Stimulated activated CD4-positive, alpha-beta T cell treated with anti-CD3 and anti-CD28 coated beads, TNF-alpha, amount 100 ng/mL, for 24 hours (primary cell): ENCODE data around the gene YWHAH.
A peak's percentile ranks its signal among the peaks of the same experiment; 100 is the strongest.

Experiments
- DNase-seq, 3 experiments: peaks; one replicate each; pipeline ENCODE4 v3.0.0-alpha.2; 2020; ENCODE audit warnings: low read depth in 3 of 3

YWHAH gene

DNA sequence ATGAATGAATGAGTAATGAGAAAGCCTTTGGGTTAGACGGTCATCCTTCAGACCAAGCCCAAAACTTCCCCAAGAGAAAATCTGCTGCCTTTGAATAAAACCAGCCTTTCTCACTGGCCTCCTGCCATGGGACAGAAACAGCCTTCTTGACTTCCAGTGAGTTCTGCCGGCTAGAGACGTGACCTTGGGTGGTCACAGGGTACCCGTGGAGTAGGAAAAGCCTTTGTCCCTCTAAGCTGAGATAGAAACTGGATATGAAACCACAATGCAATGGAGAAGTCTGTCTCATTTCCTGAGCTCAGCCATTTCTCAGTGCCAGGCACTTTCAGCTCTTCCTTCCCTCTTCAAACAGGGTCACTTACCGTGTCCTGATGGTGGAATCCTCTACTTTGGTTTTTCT is 21.2 kb upstream of the YWHAH start:
- no peak for DNase-seq

DNA sequence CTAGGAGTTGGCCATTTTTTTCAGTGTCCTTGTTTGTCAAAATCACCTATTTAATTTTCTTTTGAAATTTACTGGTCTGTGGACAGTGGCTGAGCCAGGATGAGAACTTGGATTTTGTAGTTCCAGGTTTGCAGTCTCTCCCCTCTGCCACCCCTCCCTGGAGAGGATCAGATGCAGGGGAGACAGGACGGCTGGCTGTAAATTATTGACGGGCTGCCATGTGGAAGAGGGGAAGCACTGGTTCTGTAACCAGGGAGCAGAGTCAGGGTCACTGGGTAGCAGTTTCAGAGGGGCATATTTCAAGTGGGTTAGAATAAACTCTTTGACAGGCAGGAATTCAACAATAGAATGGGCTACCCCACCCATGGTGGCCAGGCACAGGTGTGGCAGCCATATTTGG is 20.6 kb upstream of the YWHAH start:
- no peak for DNase-seq

DNA sequence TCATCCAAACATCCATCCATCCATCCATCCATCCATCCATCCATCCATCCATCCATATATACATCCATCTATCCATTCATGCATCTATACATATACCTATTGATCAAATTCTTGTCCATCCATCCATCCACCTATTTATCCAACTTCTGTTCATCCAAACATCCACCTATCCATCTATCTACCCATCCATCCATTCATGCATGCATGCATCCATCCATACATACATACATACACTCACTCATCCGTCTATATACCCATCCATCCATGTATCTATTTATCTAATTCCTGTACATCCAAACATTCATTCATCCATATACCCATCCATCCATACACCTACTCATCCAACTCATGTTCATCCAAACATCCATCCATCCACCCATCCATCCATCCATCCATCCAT is 19.3 kb upstream of the YWHAH start:
- no peak for DNase-seq

DNA sequence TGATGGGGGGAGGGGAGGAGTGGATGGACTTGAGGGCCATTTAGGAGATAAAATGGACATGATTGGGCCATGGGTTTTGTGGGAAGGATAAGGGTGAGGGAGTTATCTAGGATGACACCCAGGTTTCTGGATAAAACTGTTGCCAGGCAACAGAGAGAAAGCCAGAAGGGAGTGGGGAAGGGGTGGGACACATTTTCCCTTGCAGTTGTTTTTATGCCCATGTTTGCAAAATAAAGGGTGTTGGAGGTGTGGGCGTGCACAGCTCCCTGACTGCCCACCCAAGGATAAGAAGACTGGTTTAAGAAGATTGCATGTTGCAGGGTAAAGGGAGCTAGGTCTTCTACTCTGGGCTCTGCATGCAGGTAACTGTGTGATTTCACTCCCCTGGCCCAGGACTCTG is 18.3 kb upstream of the YWHAH start:
- no peak for DNase-seq

DNA sequence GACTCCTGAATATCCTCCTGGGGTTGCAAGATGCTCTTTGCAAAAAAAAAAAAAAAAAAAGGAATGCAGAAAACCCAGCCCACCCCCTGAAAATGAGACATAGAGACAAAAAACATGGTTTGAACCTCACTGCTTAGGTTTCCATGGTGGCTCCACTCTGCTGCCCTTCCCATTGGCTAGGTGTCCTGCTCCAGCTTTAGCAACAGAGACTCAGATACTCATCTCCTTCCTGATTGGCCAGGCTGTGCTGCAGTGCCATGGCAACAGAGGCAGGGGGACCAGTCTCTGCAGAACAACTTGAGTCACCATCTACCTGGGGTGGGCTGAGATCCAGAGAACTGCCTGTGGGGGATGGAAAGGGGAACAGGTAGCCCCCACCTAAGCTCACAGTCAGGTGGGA is 17.4 kb upstream of the YWHAH start:
- DNase-seq: no peak

DNA sequence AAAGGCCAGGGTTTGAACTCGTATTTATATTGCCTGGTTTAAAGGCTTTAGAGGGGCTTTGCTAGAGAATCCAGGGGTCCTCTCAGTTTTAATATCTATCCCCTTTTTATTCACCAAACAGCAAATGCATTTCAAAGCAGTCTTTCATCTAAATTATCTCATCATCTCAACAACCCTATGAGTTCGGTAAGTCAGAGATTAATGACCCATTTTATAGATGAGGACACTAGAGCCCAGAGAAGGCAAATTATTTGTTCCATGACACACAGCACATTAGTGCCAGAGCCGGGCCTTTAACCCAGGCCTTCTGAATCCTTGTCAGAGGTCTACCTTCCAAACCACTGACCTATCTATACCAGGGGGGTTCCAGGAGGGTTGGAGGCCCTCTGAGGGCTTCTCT is 16.8 kb upstream of the YWHAH start:
- DNase-seq: no peak

DNA sequence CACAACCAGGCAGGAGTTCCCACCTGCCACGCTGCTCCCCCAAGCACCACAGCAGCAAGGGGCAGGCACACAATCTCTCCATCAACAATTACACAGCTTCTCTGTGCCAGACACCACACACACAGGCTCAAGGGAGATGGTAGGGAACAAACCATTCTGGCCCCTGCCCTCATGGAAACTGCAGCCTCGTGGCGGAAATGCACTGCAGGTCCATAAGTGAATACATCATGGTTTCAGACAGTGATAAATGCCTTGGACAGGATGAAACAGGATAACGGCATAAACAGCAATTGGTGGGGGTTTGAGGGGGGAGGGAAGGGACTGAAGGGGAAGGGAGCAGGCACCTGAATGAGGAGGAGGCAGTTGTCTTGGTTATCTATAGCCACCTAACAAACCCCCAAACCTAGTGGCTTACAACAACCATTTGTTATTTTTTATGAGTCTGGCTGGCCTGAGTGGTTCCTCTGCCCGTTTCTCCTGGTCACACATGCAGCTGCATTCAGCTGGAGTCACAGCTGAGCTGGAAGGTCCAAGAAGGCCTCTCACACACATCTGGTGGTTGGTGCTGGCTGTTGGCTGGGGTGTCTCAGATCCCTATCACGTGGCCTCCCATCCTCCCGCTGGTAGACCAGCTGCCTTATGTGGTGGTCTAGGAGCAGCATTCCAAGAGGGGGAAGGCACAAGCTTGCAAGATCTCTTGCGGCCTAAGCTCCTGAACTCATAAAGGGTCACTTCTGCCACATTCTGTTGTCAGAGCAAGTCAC is 15.0 kb upstream of the YWHAH start:
- DNase-seq: no peak

DNA sequence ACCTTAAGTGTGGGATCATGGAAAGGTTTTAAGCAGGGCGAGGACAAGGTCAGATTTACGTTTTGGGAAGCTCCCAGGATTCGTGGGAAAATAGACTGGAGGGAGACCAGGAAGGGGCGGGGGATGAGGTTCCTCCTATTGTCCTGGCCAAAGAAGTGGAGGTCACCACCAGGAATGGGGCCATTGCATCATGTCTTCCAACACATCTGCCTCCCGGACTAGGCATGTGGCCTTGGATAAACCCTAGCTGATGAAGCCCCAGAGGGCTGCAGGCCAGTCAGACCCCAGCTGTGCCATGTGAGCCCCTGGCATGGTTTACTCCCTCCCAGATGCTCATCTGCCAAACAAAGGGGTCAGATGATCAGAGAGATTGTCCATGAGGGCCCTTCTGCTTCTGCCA is 11.5 kb upstream of the YWHAH start:
- DNase-seq: no peak

DNA sequence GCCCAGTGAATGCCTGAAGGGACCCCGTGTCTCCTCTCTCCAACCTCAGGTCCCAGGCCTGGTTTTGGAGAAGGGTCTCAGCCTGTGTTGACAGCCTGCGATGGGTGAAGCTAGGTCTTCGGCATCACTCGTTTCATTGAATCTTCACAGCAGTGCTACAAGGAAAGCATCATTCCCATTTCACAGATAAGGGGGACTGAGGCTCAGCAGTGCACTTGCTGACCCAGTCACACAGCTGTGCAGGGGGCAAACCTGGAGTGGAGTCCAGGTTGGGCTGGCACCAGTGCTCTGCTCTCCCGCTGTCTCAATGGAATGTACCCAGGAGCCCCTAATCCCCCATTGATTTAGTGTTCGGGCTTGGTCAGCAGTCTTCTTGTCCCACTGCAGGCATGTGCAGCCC is 10.9 kb upstream of the YWHAH start:
- no peak for DNase-seq

DNA sequence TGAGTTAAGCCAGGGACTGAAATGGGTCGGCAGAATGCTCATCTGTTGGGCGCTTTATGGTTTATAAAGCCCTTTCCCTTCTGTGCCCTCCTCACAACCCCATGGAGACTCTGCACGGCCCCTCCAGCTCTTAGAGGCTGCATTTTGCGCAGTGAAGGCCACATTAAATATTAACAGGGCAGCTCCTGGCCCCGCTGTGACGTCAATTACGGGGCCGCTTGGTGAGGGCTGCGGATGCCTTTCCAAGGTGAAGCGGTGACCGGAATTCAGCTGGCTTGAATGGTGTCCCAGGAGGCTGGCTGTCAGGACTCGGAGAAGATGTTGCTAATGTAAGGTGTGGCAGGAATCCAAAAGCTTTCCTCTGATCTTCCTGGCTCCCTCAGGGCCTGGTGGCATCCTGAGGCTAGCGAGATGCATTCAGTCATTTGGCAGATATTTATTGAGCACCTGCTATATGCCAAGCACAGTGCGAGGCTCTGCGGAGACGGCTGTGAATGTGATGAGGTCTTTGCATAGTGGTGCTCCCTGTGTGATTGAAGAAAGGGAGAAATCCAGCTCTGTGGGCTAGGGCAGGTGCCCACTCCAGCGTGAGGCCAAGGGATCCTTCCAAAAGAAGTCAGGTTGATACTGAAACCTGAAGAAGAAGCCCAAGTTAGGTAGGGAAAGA is 10.4 kb upstream of the YWHAH start:
- no peak for DNase-seq

DNA sequence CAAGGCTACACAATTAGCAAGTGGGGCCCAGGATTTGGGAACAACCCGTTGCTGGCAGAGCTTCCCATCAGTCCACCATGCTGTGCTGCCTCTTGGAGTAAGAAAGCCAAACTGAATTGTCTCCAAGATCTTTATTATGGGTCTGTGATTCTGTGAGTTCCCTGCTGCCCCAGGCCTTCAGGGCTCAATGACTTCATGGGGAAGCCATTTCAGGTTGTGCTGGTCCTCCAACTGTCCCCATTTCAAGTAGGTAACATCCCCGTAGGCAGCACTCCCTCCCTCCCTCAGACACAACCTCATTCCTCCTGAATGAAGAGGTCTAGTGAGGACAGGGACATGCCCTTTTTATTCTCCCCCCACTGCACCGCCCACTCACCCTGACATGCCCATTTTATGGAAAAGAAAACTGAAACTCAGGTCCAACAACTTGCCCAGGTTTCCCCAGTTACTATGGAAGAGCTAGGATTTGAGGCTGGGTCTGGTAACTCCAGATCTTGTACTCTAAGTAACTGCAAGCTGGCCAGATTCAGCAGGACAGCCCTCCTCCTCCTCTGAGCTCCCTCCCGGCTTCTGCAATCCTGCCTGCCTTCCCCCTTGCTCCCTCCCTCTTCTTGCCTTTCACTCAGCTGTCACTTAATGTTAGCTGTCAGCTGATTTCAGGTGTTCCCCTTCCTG is 8.2 kb upstream of the YWHAH start:
- no peak for DNase-seq

DNA sequence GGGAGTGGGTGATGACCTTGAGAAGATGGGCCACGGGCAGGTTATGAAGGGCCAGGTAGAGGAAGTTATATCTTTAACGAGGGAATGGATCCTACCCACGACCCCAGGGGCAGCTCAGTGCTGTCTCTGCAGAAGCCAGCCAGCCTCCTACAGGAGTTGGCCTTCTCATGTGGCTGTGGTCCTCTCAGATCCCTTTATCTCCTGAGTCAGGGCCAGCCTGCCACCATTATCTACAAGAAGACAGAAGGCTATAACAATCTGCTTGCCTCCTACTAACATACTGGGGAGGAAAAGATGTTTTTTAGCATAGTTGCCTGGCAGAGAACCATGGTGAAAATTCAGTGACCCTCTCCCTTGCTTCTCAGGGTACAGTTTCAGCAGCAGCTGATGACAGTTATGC is 7.0 kb upstream of the YWHAH start:
- DNase-seq: no peak

DNA sequence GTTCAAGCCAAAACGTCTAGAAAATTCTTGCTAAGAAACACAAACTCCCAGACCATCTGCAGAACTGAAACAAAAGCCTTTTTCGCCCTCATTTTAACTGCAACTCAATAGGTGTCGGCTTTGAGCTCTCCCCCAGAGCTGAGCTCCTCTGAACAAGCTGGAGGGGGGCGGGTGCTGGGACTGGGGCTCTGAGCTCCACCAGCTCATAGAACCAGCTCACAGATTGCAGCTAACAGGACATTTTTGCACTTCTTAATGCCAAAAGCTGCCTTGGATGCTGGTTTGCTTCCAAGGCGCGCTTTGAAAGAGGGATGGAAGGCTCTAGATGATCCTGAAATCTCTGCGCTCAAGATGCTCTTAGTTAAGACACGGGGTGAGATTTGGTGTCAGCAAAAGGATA is 6.0 kb upstream of the YWHAH start:
- no peak for DNase-seq

DNA sequence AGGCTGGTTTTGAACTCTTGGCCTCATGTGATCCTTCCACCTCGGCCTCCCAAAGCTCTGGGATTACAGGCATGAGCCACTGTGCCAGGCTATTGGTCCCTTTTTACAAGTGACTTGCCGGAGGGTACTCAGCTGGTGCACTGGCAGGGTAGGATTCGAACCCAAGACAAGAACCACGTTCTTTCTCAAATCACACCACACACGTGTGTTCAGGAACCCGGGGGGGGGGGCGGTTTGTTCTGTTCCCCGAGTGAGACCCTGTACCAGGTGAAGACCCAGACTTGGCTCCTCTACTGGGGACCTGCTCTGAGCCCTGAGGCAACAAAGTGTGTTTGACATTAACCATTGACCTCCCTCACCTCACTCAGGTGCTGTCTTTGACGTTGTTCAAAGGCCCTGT is 3.8 kb upstream of the YWHAH start:
- no peak for DNase-seq

DNA sequence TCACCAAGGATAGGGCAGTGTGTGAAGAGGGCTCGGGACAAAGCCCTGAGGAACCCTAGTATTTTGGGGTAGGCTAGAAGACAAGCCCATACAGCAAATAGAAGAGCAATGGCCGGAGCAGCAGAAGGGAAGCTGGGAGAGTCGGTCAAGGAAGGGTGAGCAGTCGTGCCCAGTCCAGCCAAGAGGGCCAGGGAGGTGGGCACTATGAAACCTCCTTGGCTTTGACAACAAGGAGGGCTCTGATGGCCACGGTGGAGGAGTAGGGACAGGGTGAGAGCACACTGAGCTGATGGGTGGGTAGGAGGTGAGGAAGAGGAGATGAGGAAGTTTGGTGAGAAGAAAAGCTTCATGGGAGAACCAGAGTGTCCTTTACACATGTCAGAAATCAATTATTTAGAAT is 2.2 kb upstream of the YWHAH start:
- DNase-seq: no peak

DNA sequence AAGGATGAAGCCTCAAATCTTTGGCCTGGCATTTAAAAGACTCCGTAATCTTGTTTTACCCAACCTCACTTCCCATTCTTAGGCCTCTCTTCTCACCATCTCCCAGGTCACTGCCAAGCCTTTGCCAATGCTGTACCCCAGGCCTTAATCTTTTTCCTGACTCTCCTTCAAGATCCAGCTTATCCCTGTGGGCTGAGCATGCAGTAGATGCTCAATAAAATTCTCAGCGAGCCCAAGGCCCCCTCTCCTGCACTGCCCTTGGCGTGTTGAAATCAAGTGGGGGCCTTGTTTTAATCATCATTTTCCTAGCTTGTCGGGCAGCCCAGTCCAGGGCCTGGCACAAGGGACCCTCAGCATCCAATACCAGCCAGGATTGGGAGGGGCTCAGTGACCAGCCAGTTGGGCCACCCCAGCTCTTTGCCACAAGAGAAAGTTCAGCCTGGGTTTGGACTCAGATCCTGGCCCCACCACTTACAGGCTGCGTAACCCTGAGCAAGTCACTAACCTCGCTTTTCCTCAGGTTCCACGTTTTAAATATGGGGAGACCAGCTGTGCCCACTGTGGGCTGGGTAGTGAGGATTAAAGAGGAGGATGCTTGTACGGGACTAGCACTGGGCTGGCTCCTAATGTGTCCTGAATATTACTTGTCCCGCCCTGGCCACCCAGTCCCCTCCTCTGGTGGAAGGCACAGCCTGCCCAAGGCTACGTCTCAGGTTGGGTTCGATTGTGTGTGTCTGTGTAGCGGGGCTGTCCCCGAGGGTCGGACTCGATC is 943 bp upstream of the YWHAH start:
- no peak for DNase-seq

DNA sequence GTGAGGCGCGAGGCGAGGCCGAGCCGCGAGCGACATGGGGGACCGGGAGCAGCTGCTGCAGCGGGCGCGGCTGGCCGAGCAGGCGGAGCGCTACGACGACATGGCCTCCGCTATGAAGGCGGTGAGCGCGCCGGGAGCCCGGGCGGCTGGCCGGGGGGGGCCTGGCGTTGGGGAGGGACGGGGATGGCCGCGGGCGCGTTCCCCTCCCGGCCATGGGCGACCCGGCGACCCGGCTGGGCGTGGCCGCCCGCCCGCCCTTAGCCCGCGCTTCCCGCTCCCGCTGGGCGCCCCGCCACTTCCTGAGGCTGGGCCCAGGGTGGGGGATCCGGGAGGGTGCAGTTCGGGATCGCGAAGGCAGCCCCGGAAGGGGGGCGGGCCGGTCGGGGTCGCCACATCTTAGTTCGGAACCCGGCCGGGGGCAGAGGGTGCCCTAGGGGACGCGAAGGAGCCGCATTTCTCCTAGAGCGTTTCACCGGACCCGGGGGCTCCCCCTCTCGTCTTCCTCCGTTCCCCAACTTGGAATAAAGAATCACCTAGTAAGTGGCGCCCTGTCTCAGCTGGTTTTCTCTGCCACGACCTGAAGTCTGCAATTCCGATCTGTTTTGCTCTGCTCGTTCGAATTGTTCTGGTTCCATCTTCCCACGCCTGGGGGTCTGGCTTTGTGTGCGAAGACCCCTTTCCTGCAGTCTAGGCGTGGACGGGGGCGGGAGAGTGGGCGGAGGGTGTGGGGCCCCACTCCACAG is 536 bp downstream of the YWHAH start:
- DNase-seq: peak; percentile 6 to 35 (median 8)

DNA sequence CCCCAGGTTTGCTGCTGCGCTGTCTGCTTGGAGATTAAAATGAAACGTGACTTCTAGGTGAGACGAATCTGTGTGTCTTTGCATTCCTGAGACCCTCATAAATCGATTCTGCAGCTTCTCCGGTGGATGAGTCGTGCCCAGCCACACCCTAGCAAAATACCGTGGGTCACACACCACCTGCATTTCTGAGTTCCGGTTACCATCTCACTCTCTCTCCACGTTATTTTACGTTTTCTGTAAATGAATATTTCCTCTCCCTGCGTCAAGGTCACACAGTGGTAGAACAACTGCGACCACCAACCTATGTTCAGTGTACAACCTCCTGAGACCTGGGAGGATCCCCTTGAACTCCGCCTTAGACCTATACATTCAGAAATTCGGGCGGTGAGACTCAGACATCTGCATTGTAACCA is 1.1 kb downstream of the YWHAH start:
- no peak for DNase-seq

DNA sequence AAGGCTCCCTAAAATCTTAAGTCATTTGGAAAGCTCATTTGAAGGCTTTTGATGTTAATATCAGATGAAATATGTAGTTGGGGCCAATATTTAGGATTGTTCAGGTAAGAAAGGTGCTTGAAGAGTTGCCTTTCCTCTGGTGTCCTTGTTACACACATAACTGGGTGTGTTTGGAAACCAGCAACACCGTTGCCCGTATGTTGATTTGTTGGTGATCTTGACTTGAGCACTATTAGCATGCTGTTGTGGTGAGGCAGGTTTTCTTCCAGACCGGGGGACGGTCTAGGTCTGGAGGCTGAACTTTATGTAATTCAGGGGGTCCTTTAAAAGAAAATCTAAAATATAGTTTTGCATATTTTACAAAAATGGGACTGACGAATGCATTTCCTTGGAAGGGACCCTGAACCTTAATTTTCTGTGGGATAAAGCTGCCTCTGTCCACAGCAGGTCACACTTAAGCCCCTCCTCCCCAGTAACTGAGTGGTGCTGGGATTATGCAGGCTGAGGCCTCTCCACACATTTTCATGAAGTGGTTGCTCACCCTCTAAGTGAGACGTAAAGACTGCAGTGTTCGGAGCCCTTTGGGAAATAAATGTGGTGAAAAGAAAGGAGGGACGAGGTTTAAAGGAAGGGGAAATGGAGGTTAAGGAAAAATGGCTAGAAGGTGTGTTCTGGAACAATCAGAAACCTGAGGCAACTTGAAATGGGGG is 1.8 kb downstream of the YWHAH start:
- no peak for DNase-seq

DNA sequence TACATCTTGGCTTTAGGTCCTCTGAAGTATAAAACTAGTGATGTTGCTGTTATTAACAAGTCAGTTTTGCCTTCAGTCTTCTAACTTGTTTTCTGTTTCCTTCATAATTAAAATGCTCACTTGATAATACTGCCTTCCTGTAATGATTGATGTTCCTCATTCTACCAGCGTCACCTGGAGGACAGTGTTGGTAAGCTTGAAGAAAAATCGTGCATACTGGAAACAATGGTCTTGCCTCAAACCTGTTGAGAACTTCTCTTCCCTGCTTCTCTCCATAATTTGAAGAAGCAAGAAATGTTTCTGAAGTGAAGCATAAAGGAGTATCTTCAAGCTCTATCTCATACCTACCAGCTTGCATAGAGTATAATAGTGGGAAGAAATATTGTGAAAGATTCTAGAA is 3.0 kb downstream of the YWHAH start:
- DNase-seq: peak in 1 of 3 experiments; percentile 10

DNA sequence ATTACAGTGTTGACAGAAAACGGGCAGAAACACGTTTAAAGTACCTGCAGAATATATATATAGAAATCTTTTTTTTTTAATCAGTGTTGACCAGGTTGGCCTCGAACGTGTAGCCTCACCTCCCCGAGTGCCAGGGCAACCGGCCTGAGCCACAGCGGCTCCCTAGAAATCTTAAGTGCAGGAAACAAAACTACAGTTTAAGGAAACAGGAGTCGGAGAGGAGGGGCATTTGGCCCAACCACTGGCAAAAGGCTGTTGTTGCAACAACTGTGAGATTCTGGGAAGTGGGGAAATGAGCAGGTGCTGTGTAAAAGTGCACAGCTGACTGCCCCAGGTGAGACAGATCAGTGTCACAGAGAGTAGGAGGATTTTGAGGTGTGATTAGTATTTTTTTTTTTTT is 3.7 kb downstream of the YWHAH start:
- DNase-seq: no peak
